Astrocyte of the hippocampus (primary cell): ENCODE results near the gene HSPH1.
"Not testable (repeated sequence)": the region's sequence is repeated elsewhere in the genome, so short reads cannot be mapped to it uniquely, and the experiment has no call there.

Source experiments
- DNase-seq: peaks from one replicate; pipeline ENCODE4 v3.0.0; 2011; ENCODE audit warnings: low read depth, low spot score

Gene HSPH1

GRCh38 chr13:31177813-31178495, 16.2 kb upstream of the HSPH1 start:
- not testable (repeated sequence) for DNase-seq

- DNase-seq, result no peak
Observed at GRCh38 chr13:31175847-31176532, 14.3 kb upstream of the HSPH1 start.

- DNase-seq, result peak; percentile 56
Observed at GRCh38 chr13:31174018-31174417, 12.3 kb upstream of the HSPH1 start.

- peak; percentile 92 for DNase-seq
Observed at GRCh38 chr13:31172535-31172934, 10.8 kb upstream of the HSPH1 start.

DNA sequence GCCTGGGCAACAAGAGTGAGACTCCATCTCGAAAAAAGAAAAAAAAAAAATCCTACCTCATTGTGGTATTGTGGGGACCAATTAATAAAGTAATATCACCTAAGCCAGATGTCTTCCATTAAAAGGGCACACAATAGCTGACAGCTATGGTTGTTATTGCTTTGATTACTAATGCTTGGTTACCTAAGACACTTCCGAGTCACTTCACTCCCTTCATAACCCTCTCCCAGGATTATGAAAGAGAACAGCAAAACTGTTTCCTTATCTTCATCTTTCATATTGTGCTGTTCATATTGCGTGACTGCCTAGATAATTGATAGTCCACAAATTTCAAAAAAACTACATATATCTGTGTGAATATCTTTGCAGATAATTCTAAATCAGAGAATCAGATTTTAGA, 10.3 kb upstream of the HSPH1 start:
- peak; percentile 20 for DNase-seq

DNA sequence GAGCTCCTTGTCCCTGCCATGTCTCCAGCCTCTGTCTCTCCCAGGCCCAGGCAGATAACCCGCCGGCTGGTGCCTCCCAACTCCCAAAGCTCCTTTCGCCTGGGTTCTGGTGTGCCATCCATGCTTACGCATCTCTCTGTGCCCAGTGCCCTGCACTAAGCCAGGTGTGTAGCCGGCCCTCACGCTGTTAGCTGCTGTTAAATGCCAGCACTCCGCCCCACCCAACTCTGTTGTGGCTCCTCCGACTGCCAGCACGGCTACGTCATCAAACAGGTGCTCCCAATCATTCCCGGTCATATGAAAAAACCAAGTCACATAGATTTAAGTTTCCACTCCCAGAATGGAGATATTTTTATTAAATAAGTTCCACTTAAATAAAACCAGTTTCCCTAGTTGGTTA, 7.0 kb upstream of the HSPH1 start:
- DNase-seq, result no peak

DNA sequence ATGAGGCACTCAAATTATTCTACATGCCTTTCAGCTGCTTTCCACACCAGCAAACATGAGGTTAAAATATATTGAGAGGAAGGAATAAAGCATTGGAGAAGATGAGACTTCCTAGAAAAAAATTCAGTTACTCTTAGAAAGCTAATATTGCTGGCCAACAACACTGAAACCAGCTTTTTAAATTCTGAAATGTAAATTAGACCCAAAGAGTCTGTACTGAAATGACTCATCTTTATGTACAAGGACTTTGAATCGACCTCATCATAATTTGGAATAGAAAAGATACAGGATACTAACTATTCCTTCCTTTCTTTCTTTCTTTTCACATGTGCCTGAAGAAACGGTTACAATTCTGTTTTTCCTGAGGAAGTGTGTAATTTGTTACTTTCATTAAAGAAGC, 6.5 kb upstream of the HSPH1 start:
- no peak for DNase-seq

DNA sequence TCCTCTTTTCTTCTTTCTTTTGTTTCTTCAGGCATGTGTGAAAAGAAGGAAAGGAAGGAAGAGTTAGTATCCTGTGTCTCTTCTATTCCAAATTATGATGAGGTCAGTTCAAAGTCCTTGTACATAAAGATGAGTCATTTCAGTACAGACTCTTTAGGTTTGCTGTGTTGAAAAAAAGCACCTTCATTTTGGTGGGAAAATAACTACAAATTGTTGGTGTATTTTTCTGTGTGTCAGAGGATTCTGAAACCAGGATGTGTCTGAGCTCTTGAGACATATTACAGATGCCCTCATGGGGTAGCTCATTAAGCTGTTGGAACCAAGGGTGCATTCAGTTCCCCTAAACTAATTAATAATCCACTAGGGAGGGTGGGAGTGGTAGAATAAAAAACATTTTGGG, 5.8 kb upstream of the HSPH1 start:
- no peak for DNase-seq

DNA sequence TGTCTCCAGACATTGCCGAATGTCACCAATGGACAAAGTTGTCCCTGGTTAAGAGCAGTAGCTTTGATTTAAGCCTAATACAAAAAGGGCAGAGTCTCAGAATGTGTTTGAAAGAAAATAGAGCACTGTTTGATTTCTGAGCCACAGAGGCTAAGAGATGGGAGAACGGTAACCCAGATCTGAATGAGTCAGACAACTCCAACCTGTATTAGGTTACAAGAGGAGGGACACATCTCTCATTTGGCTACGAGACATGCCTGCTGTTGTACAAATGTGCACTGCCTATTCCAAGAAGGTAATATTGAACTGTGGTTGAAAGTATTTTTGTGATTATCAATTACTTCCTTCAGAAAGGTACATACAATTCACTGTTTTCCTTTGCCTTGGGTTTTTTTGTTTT, 4.9 kb upstream of the HSPH1 start:
- no peak for DNase-seq

DNA sequence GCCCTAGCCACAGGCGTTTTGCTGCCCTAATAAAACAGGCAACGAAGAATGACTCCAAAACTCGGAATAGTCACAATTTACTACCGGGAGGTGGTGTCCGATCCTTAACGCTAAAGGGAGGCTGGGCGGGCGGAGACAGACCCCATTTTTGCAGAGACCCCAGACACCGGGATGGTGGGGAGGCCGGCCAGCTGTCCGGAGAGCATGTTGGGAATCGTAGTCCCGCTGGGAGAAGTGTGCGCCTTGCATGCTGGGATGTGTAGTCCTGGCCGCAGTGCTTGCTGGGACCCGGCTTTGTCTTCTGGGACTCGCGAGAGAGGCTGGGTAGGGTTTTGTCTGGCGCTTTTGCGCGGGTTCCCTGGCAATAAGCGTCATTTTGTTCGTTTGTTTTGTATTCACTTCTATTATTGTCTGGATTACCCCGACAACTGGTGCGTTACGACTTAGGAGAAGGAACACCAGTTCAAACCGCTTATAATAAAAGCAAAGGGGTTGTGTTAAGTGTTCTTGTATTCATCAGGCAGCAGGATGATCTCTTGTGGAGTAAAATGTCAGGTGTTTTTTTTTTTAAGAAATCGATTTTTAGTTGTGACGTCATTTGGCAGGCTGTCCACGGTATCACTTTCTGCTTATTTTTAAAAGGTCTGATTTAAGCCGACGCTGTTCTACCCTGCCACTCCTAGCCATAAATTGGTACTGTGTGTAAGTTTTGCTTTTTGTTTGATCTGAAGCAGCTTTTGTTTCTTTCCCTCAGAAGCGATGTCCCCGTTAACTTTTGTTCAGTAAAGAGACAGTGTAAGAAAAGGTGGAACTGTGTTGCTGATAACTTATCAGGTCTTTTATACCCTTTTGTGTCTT, 676 bp upstream of the HSPH1 start:
- peak; percentile 99 for DNase-seq

- peak; percentile 86 for DNase-seq
Observed at GRCh38 chr13:31160857-31161556, 697 bp downstream of the HSPH1 start.

- DNase-seq, result no peak
Observed at GRCh38 chr13:31159306-31159705, 2.4 kb downstream of the HSPH1 start.

DNA sequence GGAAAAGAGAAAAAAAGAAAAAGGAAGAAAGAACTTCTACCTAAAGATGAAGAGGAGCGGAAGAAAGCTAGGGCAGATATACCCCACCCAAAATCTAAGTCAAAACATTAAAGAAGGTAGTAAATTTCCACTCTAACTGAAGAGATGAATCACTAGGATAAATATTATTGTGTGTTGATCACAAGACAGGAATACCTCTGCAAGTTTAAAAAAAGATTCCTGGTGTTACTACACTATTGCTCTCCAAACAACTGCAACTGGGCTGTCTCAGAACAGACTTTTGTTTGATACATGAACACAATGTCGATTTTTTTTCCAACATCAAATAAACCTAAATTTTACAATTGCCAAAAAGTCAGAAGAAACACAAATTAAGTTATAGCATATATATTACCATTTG, 6.8 kb downstream of the HSPH1 start:
- no peak for DNase-seq

GRCh38 chr13:31151837-31152236, 9.9 kb downstream of the HSPH1 start:
- DNase-seq, result no peak

DNA sequence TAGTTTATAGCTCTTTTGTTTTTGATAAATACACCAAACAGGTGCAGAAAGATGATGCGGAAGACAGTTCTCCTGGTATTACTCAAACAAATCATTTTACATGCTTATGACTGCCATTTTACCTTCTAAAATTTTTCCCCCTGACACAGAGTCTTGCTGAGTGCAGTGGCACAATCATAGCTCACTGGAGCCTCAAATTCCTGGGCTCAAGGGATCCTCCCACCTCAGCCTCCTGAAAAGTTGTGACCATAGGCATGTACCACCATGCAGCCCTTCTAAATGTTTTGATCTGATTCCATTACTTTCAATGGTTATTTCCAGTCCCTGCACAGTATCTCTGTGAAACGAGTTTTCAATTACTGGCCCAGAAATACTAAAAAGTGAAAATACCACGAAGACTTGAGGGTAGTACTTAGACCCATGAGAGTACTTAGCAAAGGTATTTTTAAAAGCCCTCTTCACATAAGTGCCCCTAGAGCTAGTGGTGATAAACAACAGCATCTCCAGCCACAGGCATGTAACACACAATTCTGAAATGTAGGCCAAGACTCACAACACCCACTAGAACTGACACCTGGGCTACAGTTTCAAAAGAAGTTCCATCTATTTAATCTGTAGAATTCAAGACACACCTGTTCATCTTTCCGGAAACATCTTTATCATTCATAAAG, 11.3 kb downstream of the HSPH1 start:
- DNase-seq, result no peak

- no peak for DNase-seq
Observed at GRCh38 chr13:31149604-31150003, 12.1 kb downstream of the HSPH1 start.

GRCh38 chr13:31145417-31145816, 16.3 kb downstream of the HSPH1 start:
- no peak for DNase-seq

GRCh38 chr13:31138515-31138914, 23.2 kb downstream of the HSPH1 start:
- DNase-seq, result no peak

DNA sequence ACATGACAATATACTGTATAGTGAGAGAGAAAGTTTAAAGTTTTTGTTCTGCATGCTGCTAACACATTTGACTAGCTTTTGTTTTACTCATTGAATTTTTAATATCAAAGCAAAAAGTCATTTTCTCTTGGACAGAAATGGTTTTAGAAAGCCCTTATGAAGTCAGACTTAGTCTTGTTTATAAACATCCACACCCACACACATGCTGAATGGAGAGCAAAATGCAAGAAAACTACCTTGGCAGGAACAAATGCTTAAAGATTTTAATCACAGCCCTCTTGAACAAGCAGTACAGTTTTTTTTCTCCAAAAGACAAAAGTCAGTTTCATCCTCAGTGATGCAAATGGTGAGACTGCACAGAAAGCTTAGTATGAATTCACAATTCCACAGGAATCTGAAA, 25.0 kb downstream of the HSPH1 start:
- DNase-seq, result no peak

DNA sequence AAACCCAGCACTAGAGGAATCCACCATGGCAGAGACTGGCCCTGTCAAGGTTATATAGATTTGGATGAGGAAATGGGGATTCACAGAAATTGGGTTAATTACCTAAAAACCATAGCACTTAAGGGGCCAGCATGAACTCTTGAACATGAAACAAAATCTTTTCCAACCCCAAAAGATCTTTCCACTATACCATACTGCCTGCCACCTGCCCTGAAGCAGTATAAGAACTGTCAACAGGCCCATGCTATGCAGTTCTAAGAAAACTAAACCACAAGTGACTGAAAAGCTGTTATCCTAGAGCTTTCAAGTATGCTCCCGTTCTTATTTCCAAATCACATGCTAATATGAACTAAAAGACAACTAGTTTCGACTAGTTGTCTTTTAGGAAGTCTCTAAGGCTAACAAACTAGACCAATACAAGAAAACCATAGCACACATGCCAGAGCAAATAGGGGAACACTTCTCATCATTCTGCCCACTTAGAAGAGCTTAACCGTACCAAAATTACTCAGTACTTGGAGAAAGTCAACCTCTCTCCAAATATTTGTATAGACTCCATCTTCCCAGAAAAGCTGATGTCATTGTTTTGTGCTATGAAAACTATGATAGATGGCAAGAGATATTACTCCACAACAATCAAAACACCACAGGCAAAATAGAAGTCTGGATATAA, 27.5 kb downstream of the HSPH1 start:
- DNase-seq, result no peak

- DNase-seq, result no peak
Observed at GRCh38 chr13:31133621-31134020, 28.1 kb downstream of the HSPH1 start.
